Stomach (tissue), 9 donors: ENCODE measurements around the gene TSTD2. TPM values are rescaled to one million over a fixed set of nuclear protein-coding genes. Genes with fewer than 3 reads are reported as not detected.

Experiments
- DNase-seq, 2 donors: peaks; one replicate each; pipeline versions ENCODE4 v3.0.0 to v3.0.0-alpha.2; 2013 to 2019
- H3K27ac ChIP-seq, 5 donors: fragments of 200-600 bp in 4 of 5; sonication (generic) in 4 of 5; one replicate each; pipeline ENCODE4 v1.5.1; 2013 to 2019; ENCODE audit warnings: mild to moderate bottlenecking in 1 of 5, moderate library complexity in 1 of 5
- H3K27me3 ChIP-seq, 3 donors: fragments of 200-600 bp; sonication (generic); one replicate each; pipeline ENCODE4 v1.5.1; 2017 to 2019; ENCODE audit warnings: mixed run types in 1 of 3
- H3K36me3 ChIP-seq, 4 donors: fragments of 200-600 bp; sonication (generic); 1 replicate in 3 of 4; 2 replicates in 1 of 4; pipeline ENCODE4 v1.5.1; 2016 to 2019
- H3K4me1 ChIP-seq, 4 donors: fragments of 200-600 bp; sonication (generic); one replicate each; pipeline ENCODE4 v1.5.1; 2016 to 2019
- H3K4me3 ChIP-seq, 4 donors: fragments of 200-600 bp; sonication (generic) in 3 of 4; one replicate each; pipeline ENCODE4 v1.5.1; 2016 to 2019; ENCODE audit warnings: mild to moderate bottlenecking in 1 of 4
- H3K9me3 ChIP-seq, 4 donors: fragments of 200-600 bp; sonication (generic); one replicate each; pipeline ENCODE4 v1.5.1; 2016 to 2019
- EP300 ChIP-seq: sonication (generic); formaldehyde crosslinking; IDR thresholded peaks from one replicate; pipeline ENCODE4 v1.6.1; 2017; ENCODE audit warnings: antibody characterized with exemption
- POLR2A ChIP-seq, 4 donors: fragments of 450-650 bp; IDR thresholded peaks; one replicate each; pipeline ENCODE4 v1.6.1; 2016; ENCODE audit warnings: antibody characterized with exemption in 4 of 4, control low read depth in 2 of 4, mild to moderate bottlenecking in 1 of 4, moderate library complexity in 1 of 4
- POLR2AphosphoS5 ChIP-seq, 3 donors: sonication (generic); formaldehyde crosslinking; IDR thresholded peaks; one replicate each; pipeline ENCODE4 v1.6.1; 2016; ENCODE audit warnings: antibody characterized with exemption in 3 of 3
- WGBS, 5 donors: extraction: QIAGEN DNeasy Blood & Tissue Kit in 3 of 5; methylation state at CpG; one replicate each; pipeline versions ENCODE4 v1.1.5 to v1.1.7; 2013 to 2018; 5-methylcytosine and 5-hydroxymethylcytosine counted together
- intact Hi-C: fragments of 100-400 bp; cut with DNase I; formaldehyde crosslinking; loops from one replicate; pipeline ENCODE4 v1.15.1; 2023; ENCODE audit warnings: low total_unique reads
- polyA plus RNA-seq, 3 donors: library from polyadenylated mRNA; stranded (reverse); fragments of 200-250 nt; gene quantifications; one replicate each; pipeline ENCODE4 v1.2.3, GENCODE V29; 2013
- total RNA-seq, 5 donors: library from RNA; depleted of rRNA; stranded (reverse); fragments of >200 nt; gene quantifications; one replicate each; pipeline versions ENCODE4 v1.1.0 to v1.2.3, GENCODE V29; 2014 to 2016
- TF ChIP-seq, protein P1 (sequence below), 7 experiments: fragments of 450-650 bp in 4 of 7; fragments of 200-600 bp in 3 of 7; sonication (generic) in 3 of 7; IDR thresholded peaks; one replicate each; pipeline ENCODE4 v1.5.1; 2016 to 2019; ENCODE audit warnings: antibody characterized with exemption in 7 of 7, control low read depth in 2 of 7, mild to moderate bottlenecking in 1 of 7
- donor health status: healthy with polysubstance abuse.
- donor health status: Bipolar disorder and iron deficiency.
- donor health status: healthy.

The TSTD2 gene
- total and polyA plus RNA-seq, 8 donors: 2.3 to 29.9 (median 12.3) TPM

DNA sequence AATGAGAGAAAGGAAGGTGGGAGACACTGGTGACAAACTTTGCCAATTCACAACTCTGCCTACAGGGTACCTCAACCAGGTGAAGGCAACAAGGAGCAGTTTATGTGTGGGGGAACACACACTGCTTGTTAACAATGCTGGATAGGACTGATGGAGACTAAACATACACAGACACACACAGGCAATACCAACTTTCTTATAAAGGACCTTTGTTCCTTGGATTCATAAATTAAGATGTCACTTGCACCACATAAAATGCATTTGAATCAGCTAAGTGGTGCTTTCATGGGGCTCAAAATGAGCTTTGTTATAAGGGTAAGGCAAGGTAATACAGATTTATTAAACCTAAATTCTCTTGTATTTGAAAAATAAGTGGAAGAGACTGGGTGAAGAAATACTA, 4.0 kb downstream of the TSTD2 start:
- TF ChIP-seq POLR2AphosphoS5 (IDR thresholded peaks at IDR 0.05) (no peak), POLR2A (IDR thresholded peaks at IDR 0.05) (no peak), EP300 (no peak)
- TF ChIP-seq, protein P1, sequence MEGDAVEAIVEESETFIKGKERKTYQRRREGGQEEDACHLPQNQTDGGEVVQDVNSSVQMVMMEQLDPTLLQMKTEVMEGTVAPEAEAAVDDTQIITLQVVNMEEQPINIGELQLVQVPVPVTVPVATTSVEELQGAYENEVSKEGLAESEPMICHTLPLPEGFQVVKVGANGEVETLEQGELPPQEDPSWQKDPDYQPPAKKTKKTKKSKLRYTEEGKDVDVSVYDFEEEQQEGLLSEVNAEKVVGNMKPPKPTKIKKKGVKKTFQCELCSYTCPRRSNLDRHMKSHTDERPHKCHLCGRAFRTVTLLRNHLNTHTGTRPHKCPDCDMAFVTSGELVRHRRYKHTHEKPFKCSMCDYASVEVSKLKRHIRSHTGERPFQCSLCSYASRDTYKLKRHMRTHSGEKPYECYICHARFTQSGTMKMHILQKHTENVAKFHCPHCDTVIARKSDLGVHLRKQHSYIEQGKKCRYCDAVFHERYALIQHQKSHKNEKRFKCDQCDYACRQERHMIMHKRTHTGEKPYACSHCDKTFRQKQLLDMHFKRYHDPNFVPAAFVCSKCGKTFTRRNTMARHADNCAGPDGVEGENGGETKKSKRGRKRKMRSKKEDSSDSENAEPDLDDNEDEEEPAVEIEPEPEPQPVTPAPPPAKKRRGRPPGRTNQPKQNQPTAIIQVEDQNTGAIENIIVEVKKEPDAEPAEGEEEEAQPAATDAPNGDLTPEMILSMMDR (IDR thresholded peaks at IDR 0.05): no peak
- intact Hi-C loops: no loop called here
- no peaks in the 10 kb centered on the region for H3K27me3 ChIP-seq
- no peak overlapping the region for H3K27ac ChIP-seq
- peaks cover 16 to 41% (median 29%) of the 10 kb centered on the region in 4 donors for H3K4me1 ChIP-seq
- no peak overlapping the region for H3K4me3 ChIP-seq
- DNase-seq: no peak
- no peaks in the 10 kb centered on the region for H3K9me3 ChIP-seq
- H3K36me3 ChIP-seq: peaks cover 12 to 22% (median 17%) of the 10 kb centered on the region in 4 donors

DNA sequence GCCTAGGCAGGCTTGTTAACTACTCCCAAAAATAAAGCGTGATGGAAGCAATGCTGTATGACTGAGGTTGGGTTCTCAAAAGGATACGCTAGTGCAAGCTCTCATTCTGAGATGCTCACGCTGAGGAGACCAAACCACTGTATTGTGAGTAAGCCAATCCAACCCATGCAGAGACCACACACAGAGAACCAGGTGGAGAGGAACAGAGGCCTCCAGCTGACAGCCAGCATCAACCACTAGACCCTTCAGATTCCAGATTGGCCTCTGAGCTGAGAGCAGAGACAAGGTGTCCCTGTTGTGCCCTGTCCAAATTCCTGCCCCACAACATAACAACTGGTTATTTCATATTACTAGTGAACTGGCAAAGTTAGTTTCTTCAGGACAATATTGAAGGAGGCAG, 4.5 kb downstream of the TSTD2 start:
- no peak overlapping the region for H3K27ac ChIP-seq
- no peak overlapping the region for H3K4me3 ChIP-seq
- 81 to 91% (median 89%) methylated on average over 3 of the region's 3 CpGs for WGBS, 5 donors
- no peak for DNase-seq
- intact Hi-C loops: no loop called here
- H3K4me1 ChIP-seq: peaks cover 16 to 41% (median 28%) of the 10 kb centered on the region in 4 donors
- no peaks in the 10 kb centered on the region for H3K9me3 ChIP-seq
- peaks cover 13 to 27% (median 22%) of the 10 kb centered on the region in 4 donors for H3K36me3 ChIP-seq
- TF ChIP-seq, protein P1 (IDR thresholded peaks at IDR 0.05): no peak
- TF ChIP-seq EP300 (no peak), POLR2A (IDR thresholded peaks at IDR 0.05) (no peak), POLR2AphosphoS5 (IDR thresholded peaks at IDR 0.05) (no peak)
- no peaks in the 10 kb centered on the region for H3K27me3 ChIP-seq

- intact Hi-C loops: no loop called here
- no peaks in the 10 kb centered on the region for H3K27me3 ChIP-seq
- H3K4me1 ChIP-seq: peaks cover 16 to 41% (median 28%) of the 10 kb centered on the region in 4 donors
- H3K4me3 ChIP-seq: peak overlapping the region in 2 of 4 donors; percentile 5 to 13
- no peak for TF ChIP-seq EP300
- no peak for TF ChIP-seq POLR2A (IDR thresholded peaks at IDR 0.05)
- no peak for TF ChIP-seq POLR2AphosphoS5 (IDR thresholded peaks at IDR 0.05)
- TF ChIP-seq, protein P1 (IDR thresholded peaks at IDR 0.05): no peak
- peak overlapping the region in 3 of 5 donors; percentile 47 to 61 (median 51) for H3K27ac ChIP-seq
- no peaks in the 10 kb centered on the region for H3K9me3 ChIP-seq
- DNase-seq: no peak
- peaks cover 13 to 36% (median 33%) of the 10 kb centered on the region in 4 donors for H3K36me3 ChIP-seq
- 35 to 43% (median 40%) methylated on average over 5 of the region's 5 CpGs for WGBS, 5 donors
Observed at GRCh38 chr9:97627624-97628023, 5.5 kb downstream of the TSTD2 start.

DNA sequence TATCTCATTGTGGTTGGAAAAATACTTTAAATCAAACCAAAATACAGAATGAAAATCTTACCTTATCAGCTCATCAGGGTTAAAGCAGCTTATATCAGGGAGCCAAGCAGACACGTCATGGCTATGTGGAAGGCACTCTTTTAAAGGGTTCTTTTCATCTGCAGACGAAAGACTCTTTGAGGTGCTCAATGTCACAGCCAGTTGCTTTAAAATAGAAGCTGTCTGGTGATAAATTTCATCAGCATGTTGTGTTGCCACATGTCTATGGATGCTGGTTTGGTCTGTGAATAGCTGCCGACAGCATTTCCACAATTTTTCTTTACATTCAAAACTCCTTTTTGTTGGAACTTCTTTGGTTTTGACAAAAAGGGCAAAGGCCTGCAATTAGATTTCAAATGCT, 7.5 kb downstream of the TSTD2 start:
- intact Hi-C loops: no loop called here
- no peak overlapping the region for H3K27ac ChIP-seq
- H3K4me1 ChIP-seq: peaks cover 5 to 26% (median 15%) of the 10 kb centered on the region in 4 donors
- TF ChIP-seq POLR2A (IDR thresholded peaks at IDR 0.05) (no peak), EP300 (no peak), POLR2AphosphoS5 (IDR thresholded peaks at IDR 0.05) (no peak)
- TF ChIP-seq, protein P1 (IDR thresholded peaks at IDR 0.05): no peak
- no peaks in the 10 kb centered on the region for H3K27me3 ChIP-seq
- no peak for DNase-seq
- WGBS, 5 donors: 63 to 85% (median 63%) methylated on average over 3 of the region's 3 CpGs
- H3K36me3 ChIP-seq: peaks cover 13 to 56% (median 50%) of the 10 kb centered on the region in 4 donors
- H3K9me3 ChIP-seq: no peaks in the 10 kb centered on the region
- H3K4me3 ChIP-seq: no peak overlapping the region
